ENCODE results near the gene LIME1. TPM values are rescaled to one million over a fixed set of nuclear protein-coding genes. Genes with fewer than 3 reads are reported as not detected.
A peak's percentile ranks its signal among the peaks of the same experiment; 100 is the strongest.

Gene LIME1
- total RNA-seq, 1 experiment from 2014 or later, result 13.5 TPM

DNA sequence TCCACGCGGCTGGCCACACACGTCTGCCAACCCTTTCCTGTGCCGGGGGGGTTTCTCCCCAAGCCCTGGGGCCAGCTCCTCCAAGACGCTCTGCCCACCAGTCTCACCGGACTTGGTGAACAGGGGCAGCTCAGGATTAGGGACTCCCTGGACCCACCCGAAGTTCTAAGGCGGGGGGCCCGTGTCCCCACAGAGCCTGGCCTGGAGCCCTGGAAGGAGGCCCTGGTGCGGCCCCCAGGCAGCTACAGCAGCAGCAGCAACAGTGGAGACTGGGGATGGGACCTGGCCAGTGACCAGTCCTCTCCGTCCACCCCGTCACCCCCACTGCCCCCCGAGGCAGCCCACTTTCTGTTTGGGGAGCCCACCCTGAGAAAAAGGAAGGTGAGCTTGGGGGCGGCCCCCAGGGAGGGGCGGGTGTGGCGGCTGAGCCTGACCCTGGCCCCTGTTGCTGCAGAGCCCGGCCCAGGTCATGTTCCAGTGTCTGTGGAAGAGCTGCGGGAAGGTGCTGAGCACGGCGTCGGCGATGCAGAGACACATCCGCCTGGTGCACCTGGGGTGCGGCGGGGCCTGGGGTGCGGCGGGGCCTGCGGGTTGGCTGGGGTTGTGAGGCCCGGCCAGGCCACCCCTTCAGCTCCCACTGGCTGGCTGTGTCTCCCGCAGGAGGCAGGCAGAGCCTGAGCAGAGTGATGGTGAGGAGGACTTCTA, 5.4 kb downstream of the LIME1 start:
- Histone ChIP-seq H2AFZ (ENCODE audit: low read length) (no peak overlapping the region), H2BK15ac (ENCODE audit: low read depth, low read length) (no peak overlapping the region), H3K4me2 (ENCODE audit: insufficient read depth, insufficient read length, low read length) (no peak overlapping the region), H3K4ac (ENCODE audit: low read depth, low read length) (no peak overlapping the region), H3T11ph (ENCODE audit: low read length) (no peak overlapping the region), H4K91ac (ENCODE audit: insufficient read length, low read depth, low read length) (no peak overlapping the region), H3K9ac (ENCODE audit: extremely low read depth, insufficient read length, low read length) (no peak overlapping the region), H3K79me2 (ENCODE audit: insufficient read depth, low read length) (no peaks in the 10 kb centered on the region), H2AK5ac (ENCODE audit: insufficient read length, low read length) (no peak overlapping the region), H3K27ac (ENCODE audit: insufficient read length, low read depth, low read length) (no peak overlapping the region), H2BK5ac (ENCODE audit: insufficient read length, low read length) (no peak overlapping the region), H3K23me2 (ENCODE audit: insufficient read length, low read depth, low read length, poor library complexity, severe bottlenecking) (peaks cover 9% of the 10 kb centered on the region), H3K23ac (ENCODE audit: insufficient read length, low read depth, low read length) (no peak overlapping the region), H3K56ac (ENCODE audit: insufficient read length, low read depth, low read length) (no peak overlapping the region), H2BK120ac (ENCODE audit: low read depth, low read length, poor library complexity, severe bottlenecking) (no peak overlapping the region), H3K9me3 (ENCODE audit: control insufficient read depth, low read depth, low read length) (no peaks in the 10 kb centered on the region), H4K20me1 (ENCODE audit: control insufficient read depth, insufficient read depth, insufficient read length) (no peaks in the 10 kb centered on the region), H3K27me3 (ENCODE audit: insufficient read depth, low read length) (no peaks in the 10 kb centered on the region), H3K4me1 (ENCODE audit: insufficient read depth, low read length) (no peaks in the 10 kb centered on the region), H4K5ac (ENCODE audit: insufficient read length, low read depth, low read length) (no peak overlapping the region), H2BK12ac (ENCODE audit: insufficient read length, low read depth, low read length) (no peak overlapping the region), H3K14ac (ENCODE audit: insufficient read depth, low read length) (no peak overlapping the region), H4K8ac (replicated peaks; ENCODE audit: insufficient read length, low read depth, low read length) (no peak overlapping the region), H3K79me1 (ENCODE audit: insufficient read depth, low read depth, low read length, poor library complexity, severe bottlenecking) (no peaks in the 10 kb centered on the region), H2BK20ac (ENCODE audit: low read depth, low read length, poor library complexity, severe bottlenecking) (no peak overlapping the region), H3K18ac (ENCODE audit: insufficient read length, low read depth, low read length) (no peak overlapping the region)
- DNase-seq, result no peak
- Mint-ChIP-seq H3K9me3 (no peaks in the 10 kb centered on the region), H3K4me3 (peak overlapping the region; percentile 65 to 76; a peak in 3 of 5 replicates), H3K36me3 (ENCODE audit: insufficient read depth in 1 of 3, low read depth in 3 of 3) (peaks cover 0 to 14% (median 14%) of the 10 kb centered on the region in 3 experiments; a peak in 4 of 7 replicates), H3K4me1 (peaks cover 0 to 2% of the 10 kb centered on the region in 2 experiments; a peak in 1 of 4 replicates), H3K27ac (no peak overlapping the region), H3K27me3 (ENCODE audit: low read depth) (no peaks in the 10 kb centered on the region)
- TF ChIP-seq, protein P1, sequence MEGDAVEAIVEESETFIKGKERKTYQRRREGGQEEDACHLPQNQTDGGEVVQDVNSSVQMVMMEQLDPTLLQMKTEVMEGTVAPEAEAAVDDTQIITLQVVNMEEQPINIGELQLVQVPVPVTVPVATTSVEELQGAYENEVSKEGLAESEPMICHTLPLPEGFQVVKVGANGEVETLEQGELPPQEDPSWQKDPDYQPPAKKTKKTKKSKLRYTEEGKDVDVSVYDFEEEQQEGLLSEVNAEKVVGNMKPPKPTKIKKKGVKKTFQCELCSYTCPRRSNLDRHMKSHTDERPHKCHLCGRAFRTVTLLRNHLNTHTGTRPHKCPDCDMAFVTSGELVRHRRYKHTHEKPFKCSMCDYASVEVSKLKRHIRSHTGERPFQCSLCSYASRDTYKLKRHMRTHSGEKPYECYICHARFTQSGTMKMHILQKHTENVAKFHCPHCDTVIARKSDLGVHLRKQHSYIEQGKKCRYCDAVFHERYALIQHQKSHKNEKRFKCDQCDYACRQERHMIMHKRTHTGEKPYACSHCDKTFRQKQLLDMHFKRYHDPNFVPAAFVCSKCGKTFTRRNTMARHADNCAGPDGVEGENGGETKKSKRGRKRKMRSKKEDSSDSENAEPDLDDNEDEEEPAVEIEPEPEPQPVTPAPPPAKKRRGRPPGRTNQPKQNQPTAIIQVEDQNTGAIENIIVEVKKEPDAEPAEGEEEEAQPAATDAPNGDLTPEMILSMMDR (conservative IDR thresholded peaks at IDR 0.05), result no peak
- no CpG with 5 or more reads among the region's 30 CpGs for WGBS (ENCODE audit: extremely low coverage, insufficient read length, low lambda C conversion rate)
